ENCODE measurements around the gene ATG2B.

The ATG2B gene

GRCh38 chr14:96274122-96274521, 89.0 kb downstream of the ATG2B start:
- DNase-seq = no peak

DNA sequence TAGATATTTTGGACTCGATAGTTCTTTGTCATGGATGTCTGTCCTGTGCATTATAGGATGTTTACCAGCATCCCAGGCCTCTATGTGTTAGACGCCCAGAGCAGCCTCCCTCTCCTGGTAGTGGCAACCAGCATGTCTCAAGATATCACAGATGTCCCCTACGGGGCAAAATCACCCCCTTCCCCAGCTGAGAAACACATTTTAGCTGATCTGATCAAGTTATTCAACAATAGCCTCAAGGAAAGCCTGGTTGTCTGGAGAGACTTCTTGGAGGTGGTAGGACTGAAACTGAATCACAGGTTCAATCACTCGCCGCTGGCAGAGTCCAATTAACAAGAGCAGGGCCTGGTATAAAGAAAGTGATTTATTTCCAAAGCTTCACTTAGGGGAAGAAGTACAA, 89.5 kb downstream of the ATG2B start:
- no peak for DNase-seq

DNA sequence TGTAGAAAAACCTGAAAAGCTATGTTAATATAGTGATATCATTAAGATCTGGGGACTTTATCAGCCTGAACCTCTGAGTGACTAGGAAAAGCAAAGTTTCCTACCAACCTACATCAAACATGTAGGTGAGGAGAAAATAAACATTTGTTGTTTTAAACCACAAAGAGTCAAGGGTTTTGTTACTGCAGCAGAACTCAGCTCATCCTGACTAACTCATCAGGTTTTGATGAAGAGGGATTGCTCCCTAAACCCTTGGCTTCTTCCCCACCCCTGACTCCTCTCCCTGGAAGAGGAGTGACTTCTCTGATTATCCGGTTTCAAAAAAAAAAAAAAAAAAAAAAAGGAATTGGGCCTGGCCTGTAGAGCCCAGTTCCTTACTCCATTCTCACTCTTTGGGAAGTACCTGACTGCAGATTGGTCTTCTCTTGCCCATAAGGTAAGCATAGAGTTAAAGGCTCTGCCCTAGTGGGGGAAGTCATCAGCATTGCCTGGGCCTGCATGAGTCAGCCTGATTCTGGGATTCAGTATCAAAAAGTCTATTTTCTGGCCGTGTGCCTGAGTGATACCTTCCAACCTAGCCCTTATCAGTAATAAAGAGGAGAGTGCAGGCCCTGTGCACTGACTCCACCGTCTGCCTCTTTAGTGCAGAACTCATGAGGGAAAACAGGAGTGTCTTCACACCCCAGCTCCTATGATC, 90.2 kb downstream of the ATG2B start:
- no peak for DNase-seq

- no peak for DNase-seq
Observed at GRCh38 chr14:96271421-96271762, 91.7 kb downstream of the ATG2B start.

- DNase-seq = no peak
Observed at GRCh38 chr14:96270565-96271420, 92.3 kb downstream of the ATG2B start.

GRCh38 chr14:96269359-96269710, 93.8 kb downstream of the ATG2B start:
- DNase-seq = no peak

DNA sequence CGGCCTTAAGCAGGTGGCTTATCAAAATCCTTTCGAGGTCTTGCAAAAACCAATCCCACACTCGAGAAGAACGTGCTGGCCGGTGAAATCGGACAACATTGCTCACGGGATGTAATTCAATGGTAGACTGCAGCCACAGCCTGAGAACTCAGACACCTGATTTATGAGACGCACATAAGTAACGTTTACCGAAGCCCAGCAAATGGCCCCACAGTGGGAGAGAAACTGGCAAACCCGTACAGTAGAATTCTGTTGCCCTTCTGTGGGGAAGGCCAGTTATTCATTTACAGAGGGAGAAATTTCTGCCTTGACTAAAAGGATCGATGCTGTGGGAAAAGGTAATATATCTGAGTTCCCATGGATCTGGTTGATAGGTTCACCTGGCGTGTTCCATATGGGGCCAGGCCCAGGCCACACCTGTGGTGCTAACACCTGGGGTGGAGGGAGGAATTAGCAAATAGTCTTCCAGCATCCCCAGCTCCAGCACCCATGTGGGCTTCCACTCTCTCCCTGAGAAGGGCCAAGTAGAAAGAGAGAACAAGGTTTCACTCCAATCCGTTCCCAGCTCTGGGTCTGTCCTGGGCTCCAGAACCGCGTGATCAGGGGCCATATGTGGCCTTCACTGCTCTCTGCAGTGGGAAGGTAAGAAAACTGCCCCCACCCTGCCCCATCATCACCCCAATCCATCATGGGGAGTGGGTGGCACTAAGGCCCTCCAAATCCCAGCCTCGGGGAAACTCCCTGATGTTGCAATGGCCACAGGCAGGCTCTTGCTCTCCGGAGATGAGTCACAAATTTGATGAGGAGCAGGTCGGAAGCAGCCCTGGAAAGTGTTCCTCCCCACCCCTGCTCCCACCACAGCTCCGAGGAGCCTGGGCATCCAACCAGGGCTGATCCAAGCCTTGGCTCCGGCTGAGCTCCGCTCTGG, 94.4 kb downstream of the ATG2B start:
- DNase-seq = no peak

DNA sequence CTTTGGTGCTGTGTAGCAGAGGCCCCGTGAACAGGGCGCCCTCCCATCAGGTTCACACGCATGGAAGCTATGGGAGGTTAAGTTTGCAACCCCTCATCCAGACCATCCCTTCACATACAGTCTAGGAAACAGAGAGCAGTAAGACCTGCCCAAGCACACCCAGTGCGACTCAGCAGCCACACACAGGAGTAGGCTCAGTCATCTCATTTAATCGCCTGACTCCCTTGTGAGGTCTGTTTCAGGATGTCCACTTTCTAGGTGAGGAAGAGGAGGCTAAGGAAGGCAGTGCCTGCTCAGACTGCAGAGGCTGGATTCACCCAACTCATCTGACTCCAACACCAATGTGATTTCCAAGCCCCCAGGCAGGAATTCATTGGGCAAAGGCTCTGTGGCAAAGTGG, 95.2 kb downstream of the ATG2B start:
- DNase-seq = no peak

DNA sequence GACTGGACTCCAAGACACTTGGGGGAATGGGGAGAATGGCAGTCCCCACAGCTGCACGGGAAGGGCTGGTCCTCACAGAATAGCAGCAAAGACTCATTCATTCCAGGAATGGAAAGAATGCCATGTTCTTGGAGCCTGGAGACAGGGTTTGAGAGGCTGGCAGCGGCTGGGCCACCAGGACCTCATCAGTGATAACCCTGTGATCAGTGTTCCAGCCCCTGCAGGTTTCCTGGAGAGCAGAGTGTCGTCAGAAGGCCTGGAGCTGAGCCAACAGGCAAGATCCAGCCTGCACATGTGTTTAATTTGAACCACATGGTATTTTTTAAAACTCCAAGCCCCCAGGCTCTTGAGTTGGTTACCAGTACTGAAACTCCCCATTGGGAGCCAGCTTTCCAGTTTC, 95.8 kb downstream of the ATG2B start:
- no peak for DNase-seq

DNA sequence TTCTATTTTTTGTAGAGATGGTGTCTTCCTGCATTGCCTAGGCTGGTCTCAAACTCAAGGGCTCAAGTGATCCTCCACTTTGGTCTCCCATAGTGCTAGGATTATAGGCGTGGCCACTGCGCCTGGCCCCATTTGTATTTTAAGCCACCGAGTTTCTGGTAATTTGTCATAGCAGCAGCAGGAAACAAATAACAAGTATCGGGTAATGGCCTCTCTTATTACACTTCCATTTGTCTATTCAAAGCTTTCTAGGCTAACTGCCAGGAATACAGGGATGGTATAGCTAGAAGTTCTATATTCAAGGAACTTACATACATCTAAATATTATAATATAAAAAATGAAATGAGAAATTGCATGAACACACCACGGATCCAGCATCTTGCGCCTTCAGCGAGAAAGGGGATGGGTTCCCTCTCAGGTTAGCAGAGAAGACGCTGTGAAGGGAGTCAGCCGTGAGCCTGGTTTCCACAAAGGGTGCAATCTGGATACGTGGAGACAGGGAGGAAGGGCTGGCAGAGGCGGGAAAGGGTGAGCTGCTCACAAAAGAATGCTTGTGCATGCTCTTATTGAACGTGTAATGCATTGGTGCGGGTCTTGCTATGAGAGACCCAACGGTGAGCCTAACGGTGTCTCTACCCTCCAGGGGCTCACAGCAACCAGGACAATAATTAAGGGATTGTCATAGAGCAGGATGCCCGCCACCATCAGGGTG, 97.6 kb downstream of the ATG2B start:
- no peak for DNase-seq

DNA sequence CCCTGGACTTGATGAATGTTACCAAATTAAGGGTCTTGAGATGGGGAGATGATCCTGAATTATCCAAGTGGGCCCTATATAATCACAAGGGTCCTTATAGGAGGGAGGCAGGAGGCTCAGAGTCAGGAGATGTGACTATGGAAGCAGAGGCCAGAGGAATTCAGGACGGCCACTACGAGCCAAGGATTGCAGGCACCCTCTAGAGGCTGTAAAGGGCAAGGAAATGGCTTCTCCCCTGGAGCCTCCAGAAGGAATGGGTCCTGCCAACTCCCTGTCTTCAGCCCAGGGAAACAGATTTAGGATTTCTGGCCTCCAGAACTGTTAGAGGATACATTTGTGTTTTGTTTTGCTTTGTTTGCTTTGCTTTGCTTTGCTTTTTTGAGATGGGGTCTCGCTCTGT, 98.3 kb downstream of the ATG2B start:
- DNase-seq = peak in 1 of 56 donors; percentile 6

DNA sequence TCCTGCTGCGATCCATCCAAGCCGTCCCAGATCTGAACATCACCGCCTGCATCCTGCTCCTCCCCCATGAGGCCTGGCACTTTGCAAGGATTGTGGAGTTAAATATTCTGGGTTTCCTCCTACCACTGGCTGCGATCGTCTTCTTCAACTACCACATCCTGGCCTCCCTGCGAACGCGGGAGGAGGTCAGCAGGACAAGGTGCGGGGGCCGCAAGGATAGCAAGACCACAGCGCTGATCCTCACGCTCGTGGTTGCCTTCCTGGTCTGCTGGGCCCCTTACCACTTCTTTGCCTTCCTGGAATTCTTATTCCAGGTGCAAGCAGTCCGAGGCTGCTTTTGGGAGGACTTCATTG, 99.0 kb downstream of the ATG2B start:
- DNase-seq = no peak

- no peak for DNase-seq
Observed at GRCh38 chr14:96263347-96264199, 99.6 kb downstream of the ATG2B start.

DNA sequence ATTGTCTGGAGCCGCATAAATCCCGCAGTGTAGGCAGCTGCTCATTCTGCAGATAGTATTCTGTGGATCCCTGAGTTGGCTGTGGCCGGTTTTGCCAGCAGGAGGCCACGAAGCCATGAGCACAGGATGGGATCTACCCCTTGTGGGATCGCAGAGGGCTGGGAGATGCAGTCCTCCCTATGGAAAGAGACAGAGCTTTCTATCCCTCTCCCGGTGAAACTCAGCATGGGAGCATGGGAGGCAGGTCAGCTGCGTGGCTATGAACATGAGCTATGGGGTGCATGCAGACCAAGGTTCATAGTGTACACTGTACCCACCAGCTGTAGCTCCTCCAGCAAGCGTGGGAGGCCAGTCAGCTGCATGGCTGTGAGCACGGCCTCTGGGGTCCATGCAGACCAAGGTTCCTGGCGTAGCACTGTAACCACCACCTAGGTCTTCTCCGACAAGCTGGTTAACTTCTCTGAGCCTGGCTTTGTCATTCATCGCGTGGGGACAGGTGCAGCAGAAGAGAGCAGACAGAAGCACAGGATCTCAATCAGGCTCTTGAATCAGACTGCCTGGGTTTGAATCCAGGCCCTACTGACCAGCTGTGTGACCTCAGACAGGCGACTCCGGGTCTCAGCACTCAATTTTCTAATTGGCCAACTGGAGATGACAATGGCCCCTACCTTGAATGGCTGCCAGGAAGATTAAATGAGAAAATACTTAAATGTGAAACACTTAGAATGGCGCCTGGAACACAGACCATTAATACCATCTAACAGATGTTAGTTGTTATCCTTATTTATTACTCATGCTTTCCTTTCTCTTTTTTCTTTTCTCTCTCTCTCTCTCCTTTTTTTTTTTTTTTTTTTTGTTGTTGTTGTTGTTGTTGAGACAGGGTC, 101.1 kb downstream of the ATG2B start:
- DNase-seq = no peak

DNA sequence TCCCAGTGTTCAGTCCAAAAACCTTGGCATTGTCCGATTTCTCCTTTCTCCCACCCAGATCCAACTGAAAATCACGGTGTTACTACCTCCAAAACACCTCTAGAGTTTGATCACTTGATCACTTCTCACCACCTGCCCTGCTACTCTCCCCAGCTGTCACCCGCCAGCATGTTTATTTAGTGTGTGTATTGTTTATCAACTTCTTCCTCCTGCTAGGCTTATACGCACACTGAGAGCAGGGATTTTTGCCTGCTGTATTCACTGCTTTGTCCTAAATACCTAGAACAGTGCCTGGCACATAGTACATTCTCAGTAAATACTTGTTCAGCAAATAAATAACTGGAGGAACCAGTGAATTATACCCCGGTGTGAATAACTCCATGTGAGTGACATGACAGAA, 102.1 kb downstream of the ATG2B start:
- no peak for DNase-seq

DNA sequence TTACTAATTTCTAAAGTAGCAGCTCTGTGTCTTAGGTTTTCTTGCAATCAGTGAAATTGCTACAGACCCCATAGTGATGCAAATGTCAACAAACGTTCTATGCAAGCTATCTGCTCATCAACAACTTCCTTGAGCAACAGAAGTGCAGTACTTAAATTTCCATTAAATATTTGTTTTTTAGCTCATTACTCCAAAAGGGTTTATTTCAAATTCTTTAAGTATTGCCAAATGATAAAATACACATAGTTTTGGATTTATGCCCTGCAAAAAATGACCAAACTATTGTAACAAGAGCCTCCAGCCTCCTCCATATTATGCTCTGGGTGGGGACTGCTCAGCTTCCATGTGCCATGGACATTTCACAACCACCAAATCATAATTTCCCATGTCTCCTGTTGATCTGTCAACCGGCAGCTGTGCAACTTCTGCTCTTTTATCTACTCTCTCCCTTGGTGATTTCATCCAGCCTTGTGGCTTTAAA, 102.8 kb downstream of the ATG2B start:
- no peak for DNase-seq

- no peak for DNase-seq
Observed at GRCh38 chr14:96257900-96258299, 105.2 kb downstream of the ATG2B start.

DNA sequence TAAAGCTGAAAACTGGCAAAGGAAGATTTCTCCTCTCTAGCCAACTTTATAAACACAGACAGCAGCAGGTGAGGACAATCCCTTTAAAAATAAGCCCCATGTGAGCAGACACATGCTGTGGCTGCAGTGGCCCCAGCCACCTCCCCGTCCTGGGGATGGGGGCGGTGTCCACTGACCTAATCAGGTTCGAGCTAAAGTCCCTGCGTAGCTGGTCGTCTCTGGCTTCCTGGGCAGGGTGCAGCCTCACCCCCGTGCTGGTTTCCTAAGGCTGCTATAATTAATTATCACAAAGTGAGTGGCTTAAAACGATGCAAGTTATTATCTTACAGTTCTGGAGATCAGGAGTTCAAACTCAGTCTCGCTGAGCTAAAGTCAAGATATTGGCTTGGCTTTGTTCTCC, 106.1 kb downstream of the ATG2B start:
- no peak for DNase-seq

DNA sequence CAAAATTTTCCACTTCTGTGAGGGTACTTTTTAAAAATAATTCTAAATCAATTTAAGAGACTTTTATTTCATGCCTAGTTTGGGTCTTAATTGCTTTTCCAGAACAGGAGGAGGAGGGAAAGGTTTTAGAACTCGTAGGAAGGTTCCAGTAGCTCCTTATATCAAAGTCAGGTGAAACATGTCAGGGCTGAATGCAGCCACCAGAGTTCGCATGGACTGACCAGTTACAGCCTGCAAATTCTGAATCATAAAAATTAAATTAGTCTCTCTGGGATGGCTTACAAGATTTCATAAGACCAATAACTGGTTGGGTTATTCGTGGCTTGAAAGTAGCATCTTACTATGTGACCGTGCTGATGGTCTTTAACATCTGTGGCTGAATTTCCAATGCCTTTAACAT, 106.7 kb downstream of the ATG2B start:
- DNase-seq = no peak
